ENCODE measurements around the gene ABCD3. TPM values are rescaled to one million over a fixed set of nuclear protein-coding genes. Genes with fewer than 3 reads are reported as not detected.
A peak's percentile ranks its signal among the peaks of the same experiment; 100 is the strongest.

Gene ABCD3
- total and polyA plus RNA-seq, 2 of the 13 experiments (the other 11 are each of a cell fraction or from before 2014, with no cell fraction given): 27.5 to 166 TPM

GRCh38 chr1:94524531-94524930 lies 106.3 kb downstream of the ABCD3 start:
- no TSS peak for BruUV-seq (replicated peaks)
- Histone ChIP-seq H3K79me2 (ENCODE audit: insufficient read depth, low read length) (no peaks in the 10 kb centered on the region), H3K27ac (ENCODE audit: extremely low read length, insufficient read depth, low read length) (no peak overlapping the region), H3K27me3 (ENCODE audit: control insufficient read depth in 1 of 2, insufficient read depth in 2 of 2, low read length in 2 of 2) (no peaks in the 10 kb centered on the region), H3K4me1 (ENCODE audit: insufficient read depth, low read length) (no peaks in the 10 kb centered on the region), H3K36me3 (replicated peaks in 1 of 2; ENCODE audit: control insufficient read depth in 1 of 2, insufficient read depth in 2 of 2, low read length in 2 of 2) (peaks cover 1 to 3% of the 10 kb centered on the region in 2 experiments; a peak in 2 of 5 replicates), H3K9ac (ENCODE audit: insufficient read depth, low read depth, low read length) (no peak overlapping the region), H3K4me3 (replicated peaks in 1 of 3; ENCODE audit: insufficient read depth in 1 of 3, low read depth in 2 of 3, low read length in 3 of 3) (no peak overlapping the region), H3K9me3 (ENCODE audit: low read length) (no peaks in the 10 kb centered on the region), H3K4me2 (ENCODE audit: low read depth, low read length) (no peak overlapping the region), H2AFZ (ENCODE audit: low read length) (no peak overlapping the region), H4K20me1 (ENCODE audit: insufficient read depth, low read length) (no peaks in the 10 kb centered on the region)
- CTCF ChIA-PET (ENCODE audit: low intra/inter-chr PET ratio, low total read pairs): no interaction called here
- POLR2A ChIA-PET: no interaction called here
- in situ Hi-C loops (cut with HindIII; ENCODE audit: extremely low pct_ligation_motif_present, low pct_unique_long_range_greater_than_20kb): loop anchor here (5.0 kb wide), 2 partner anchors 73 to 283 kb away; no protein-coding TSS in a partner anchor
- intact Hi-C loops (cut with micrococcal nuclease; ENCODE audit: unreplicated experiment): loop anchor here (5.0 kb wide), 1 partner anchor 73 kb away; no protein-coding TSS in a partner anchor
- ATAC-seq (peak; percentile 15), FAIRE-seq (no peak), DNase-seq (ENCODE audit: low spot score) (no peak)
- 86% methylated on average over 6 of the region's 6 CpGs for WGBS (ENCODE audit: low lambda C conversion rate)
- TF ChIP-seq SOX13 (IDR thresholded peaks at IDR 0.05): no peak
- no peak for TF ChIP-seq SOX13 (CRISPR knock-in tag; conservative IDR thresholded peaks at IDR 0.05 in 1 of 2, IDR thresholded peaks at IDR 0.05 in 1 of 2)
- peak; percentile 86 for TF ChIP-seq RBM22 (optimal IDR thresholded peaks at IDR 0.05; ENCODE audit: low read length)

- Histone ChIP-seq H3K79me2 (ENCODE audit: insufficient read depth, low read length) (no peaks in the 10 kb centered on the region), H2AFZ (ENCODE audit: low read length) (no peak overlapping the region), H3K27me3 (ENCODE audit: control insufficient read depth in 1 of 2, insufficient read depth in 2 of 2, low read length in 2 of 2) (no peaks in the 10 kb centered on the region), H3K4me1 (ENCODE audit: insufficient read depth, low read length) (no peaks in the 10 kb centered on the region), H3K4me2 (ENCODE audit: low read depth, low read length) (no peak overlapping the region), H3K36me3 (replicated peaks in 1 of 2; ENCODE audit: control insufficient read depth in 1 of 2, insufficient read depth in 2 of 2, low read length in 2 of 2) (peaks cover 2 to 3% of the 10 kb centered on the region in 2 experiments; a peak in 4 of 5 replicates), H3K9me3 (ENCODE audit: low read length) (no peaks in the 10 kb centered on the region), H3K27ac (ENCODE audit: extremely low read length, insufficient read depth, low read length) (no peak overlapping the region), H3K4me3 (replicated peaks in 1 of 3; ENCODE audit: insufficient read depth in 1 of 3, low read depth in 2 of 3, low read length in 3 of 3) (no peak overlapping the region), H3K9ac (ENCODE audit: insufficient read depth, low read depth, low read length) (no peak overlapping the region), H4K20me1 (ENCODE audit: insufficient read depth, low read length) (no peaks in the 10 kb centered on the region)
- ATAC-seq (no peak; the same call in 1 of the 3 replicates), DNase-seq (ENCODE audit: low spot score) (no peak), FAIRE-seq (no peak)
- in situ Hi-C loops (cut with HindIII; ENCODE audit: extremely low pct_ligation_motif_present, low pct_unique_long_range_greater_than_20kb): loop anchor here (25.0 kb wide), 1 partner anchor 511 kb away; no protein-coding TSS in a partner anchor
- TF ChIP-seq ZNF207 (IDR thresholded peaks at IDR 0.05; ENCODE audit: borderline replicate concordance) (no peak), MAFF (IDR thresholded peaks at IDR 0.05; ENCODE audit: low read depth, low read length) (peak; percentile 49), MAFK (conservative IDR thresholded peaks at IDR 0.05 in 1 of 2, IDR thresholded peaks at IDR 0.05 in 1 of 2; ENCODE audit: low read length in 2 of 2) (peak; percentile 52 to 71)
- ChIA-PET POLR2A (interaction anchor here (1.2 kb wide), 1 partner anchor 277 kb away, joined by 3 read pairs; no protein-coding TSS in a partner anchor), CTCF (ENCODE audit: low intra/inter-chr PET ratio, low total read pairs) (interaction anchor here (1.3 kb wide), 1 partner anchor 280 kb away, joined by 4 read pairs; no protein-coding TSS in a partner anchor)
- intact Hi-C loops (cut with micrococcal nuclease; ENCODE audit: unreplicated experiment): no loop called here
- 86% methylated on average over 7 of the region's 7 CpGs for WGBS (ENCODE audit: low lambda C conversion rate)
- BruUV-seq (replicated peaks): no TSS peak
Observed at GRCh38 chr1:94526152-94526980, 108.2 kb downstream of the ABCD3 start.

Data from HepG2 (cell line).